Occipital lobe (tissue), 2 donors: Measurements from ENCODE around the gene WDR89. TPM values are rescaled to one million over a fixed set of nuclear protein-coding genes. Genes with fewer than 3 reads are reported as not detected.
"Not testable (repeated sequence)": the region's sequence is repeated elsewhere in the genome, so short reads cannot be mapped to it uniquely, and the experiment has no call there.

Source experiments
- DNase-seq: peaks from one replicate; lab custom pipeline; 2025; lab: John Stamatoyannopoulos, UW
- total RNA-seq: library from RNA; depleted of rRNA; stranded (reverse); fragments of >200 nt; gene quantifications from one replicate; pipeline ENCODE4 v1.2.3, GENCODE V29; 2014

WDR89 gene, protein sequence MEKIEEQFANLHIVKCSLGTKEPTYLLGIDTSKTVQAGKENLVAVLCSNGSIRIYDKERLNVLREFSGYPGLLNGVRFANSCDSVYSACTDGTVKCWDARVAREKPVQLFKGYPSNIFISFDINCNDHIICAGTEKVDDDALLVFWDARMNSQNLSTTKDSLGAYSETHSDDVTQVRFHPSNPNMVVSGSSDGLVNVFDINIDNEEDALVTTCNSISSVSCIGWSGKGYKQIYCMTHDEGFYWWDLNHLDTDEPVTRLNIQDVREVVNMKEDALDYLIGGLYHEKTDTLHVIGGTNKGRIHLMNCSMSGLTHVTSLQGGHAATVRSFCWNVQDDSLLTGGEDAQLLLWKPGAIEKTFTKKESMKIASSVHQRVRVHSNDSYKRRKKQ
- 45.7 TPM for total RNA-seq

DNA sequence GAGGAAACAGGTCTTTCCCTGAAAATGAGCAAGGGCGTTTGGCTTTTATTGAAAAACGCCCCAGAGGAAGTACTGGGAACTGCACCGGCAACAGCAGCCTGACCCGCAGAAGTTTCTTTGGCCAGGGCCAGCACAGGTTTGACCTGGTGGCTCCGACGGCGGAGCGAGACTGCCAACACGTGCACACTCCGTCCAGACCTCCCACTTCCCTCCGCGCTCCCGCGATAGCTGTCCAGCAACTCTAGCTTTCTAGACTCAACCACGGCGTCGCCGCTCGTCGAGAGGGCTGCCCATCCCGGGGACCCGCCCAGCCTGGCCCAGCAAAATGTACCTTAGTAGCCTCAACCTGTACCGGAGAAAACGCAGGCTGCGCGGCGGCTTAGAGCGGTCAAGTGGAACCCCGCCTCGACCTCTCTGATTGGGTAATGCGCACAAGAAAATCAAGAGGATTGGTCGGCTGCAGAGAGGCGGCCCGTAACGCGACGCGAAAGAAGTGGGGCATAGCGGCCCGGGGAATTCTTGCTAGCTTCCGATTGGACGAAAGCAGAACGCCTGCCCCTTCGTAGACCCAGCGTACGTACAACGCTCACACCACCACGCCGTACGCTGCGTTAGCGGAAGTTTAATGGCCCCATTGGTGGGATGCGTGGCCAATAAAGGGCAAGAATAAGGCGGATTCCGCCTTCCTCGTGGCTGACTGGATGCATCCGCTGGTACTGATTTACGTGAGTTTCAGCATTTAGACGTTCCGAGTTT lies at the start of gene WDR89:
TSS of gene WDR89 (minus strand) at position 399 of the 756 bp plus-strand sequence. CDS start 41,929 bp downstream, outside the sequence.
- peak; percentile 97 for DNase-seq

DNA sequence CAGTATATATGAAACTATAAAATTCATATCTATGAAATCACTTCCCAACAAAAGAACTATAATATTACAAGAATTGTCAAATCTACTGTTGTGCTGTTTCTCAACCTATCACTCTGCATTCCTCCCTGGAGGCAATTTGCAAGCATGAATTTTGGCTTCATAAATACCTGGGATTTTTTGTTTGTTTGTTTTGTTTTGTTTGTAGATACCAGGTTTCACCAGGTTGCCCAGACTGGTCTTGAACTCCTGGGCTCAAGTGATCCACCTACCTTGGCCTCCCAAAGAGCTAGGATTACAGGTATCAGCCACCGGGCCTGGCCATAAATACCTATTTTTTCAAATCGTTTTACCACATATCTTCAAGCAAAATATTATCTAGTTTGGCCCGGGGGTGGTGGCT lies 47.5 kb upstream of the WDR89 start:
- DNase-seq: no peak

DNA sequence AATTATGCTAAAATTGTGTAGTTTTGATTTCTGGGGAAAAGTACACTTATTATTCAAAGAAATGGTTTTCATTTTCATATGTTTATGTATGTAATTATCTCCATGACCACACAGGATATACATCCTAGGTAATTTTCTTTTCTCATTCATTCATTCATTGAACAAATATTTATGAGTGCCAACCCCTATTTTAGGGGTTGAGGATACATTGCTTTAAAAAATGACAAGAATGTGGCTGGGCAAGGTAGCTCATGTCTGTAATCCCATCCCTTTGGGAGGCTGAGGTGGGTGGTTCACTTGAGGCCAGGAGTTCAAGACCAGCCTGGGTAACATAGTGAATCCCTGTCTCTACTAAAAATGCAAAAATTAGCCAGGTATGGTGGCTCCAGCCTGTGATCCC lies 45.3 kb upstream of the WDR89 start:
- no peak for DNase-seq

DNA sequence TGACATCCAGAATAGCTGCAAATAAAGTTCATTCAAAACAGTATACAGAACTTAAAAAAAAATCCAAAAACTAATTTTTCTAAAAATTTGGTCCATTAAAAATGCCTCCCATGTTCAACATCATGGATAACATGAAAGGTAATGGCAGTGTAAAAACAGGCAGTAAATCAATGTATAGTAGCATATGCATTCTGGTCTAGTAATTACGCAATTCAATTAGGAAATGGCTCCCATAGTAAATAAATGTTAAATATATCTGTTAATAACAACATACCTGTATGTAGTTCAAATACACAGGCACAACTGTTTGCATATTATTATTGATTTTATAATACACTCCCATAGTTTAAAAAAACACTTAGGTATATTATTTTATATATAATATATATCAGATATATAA lies 43.7 kb upstream of the WDR89 start:
- no peak for DNase-seq

DNA sequence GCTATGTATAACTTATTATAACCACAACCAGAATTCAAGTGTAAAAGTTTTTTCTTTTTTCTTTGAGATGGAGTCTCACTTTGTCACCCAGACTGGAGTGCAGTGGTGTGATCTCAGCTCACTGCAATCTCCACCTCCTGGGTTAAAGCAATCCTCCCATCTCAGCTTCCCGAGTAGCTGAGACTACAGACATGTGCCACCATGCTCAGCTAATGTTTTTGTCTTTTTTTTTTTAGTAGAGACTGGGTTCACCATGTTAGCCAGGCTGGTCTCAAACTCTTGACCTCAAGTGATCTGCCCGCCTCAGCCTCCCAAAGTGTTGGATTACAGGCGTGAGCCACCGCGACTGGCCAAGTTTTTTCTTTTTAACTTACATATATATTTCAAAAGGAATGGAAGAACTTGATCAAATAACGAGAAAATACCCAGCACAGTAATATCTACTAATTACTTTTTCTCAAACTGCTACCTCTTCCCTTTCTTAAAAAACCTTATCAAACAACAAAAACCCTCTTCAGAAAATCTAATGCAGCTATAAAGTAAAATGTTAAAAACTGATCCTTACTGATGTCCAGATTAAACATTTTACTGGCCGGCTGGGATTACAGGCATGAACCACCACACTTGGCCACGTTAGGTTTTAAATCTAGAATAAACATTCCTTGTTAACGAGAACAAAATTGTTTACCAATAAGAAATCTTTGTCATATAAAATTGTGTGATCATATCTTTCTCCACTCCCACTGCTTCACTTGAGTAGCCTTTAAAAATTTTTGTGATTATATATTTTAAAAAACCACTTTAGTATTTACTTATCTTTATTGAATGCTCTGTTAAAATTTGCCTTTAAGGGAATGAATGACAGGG lies 41.3 kb upstream of the WDR89 start:
- no peak for DNase-seq

DNA sequence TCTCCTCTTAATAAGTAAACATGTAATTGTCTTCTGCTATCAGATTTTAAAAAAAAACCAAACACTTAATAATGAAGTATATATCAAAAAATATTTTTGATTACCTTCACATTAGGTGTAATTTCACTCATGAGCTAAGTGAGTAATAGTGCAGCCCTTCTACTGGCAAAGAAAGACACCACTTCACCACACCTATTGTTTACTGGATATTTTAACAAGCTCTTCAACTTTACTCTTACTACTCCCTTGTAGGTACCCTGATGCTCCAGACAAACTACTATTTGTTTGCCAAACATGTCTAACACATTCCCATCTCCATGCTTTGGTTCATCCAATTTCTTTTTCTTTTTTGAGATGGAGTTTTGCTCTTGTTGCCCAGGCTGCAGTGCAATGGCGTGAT lies 36.9 kb upstream of the WDR89 start:
- no peak for DNase-seq

DNA sequence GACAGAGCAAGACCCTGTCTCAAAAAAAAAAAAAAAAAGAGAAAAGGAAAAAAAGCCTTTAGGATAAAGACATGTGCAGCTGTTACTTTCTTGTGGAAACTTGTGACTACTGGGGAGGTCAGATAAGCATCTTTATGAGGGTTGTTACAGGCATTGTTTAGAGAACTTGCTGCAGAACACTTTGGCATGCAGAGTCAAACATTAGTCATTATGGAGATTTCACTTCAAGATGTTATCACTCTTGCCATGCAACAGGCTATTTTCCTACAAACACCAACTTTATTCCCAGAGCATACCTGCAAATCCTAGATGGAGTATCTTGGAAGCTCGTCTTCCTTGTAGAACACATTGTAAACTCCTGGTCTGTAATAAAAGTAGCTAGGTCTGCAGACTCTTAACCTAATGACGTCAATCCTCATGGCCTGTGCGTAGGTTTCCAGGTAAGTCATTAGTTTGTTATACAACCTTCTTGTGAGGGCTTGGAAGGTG lies 36.3 kb upstream of the WDR89 start:
- no peak for DNase-seq

DNA sequence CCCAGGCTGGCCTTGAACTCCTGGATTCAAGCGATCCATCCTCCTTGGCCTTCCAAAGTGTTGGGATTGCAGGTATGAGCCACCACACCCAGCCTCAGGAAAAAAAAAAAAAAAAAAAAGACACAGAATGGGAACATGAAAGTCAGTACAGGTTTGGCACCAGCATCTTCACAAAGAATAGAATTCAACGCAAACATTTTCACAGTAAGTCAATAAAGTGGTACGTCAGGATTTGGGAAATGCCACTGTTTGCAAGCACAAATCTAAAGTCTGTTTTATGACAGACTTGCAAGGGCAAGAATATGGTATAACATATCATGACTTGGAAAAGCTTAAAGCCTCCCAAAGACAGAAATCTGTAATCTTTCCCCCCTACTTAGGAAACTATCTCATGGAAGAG lies 34.9 kb upstream of the WDR89 start:
- DNase-seq: no peak

DNA sequence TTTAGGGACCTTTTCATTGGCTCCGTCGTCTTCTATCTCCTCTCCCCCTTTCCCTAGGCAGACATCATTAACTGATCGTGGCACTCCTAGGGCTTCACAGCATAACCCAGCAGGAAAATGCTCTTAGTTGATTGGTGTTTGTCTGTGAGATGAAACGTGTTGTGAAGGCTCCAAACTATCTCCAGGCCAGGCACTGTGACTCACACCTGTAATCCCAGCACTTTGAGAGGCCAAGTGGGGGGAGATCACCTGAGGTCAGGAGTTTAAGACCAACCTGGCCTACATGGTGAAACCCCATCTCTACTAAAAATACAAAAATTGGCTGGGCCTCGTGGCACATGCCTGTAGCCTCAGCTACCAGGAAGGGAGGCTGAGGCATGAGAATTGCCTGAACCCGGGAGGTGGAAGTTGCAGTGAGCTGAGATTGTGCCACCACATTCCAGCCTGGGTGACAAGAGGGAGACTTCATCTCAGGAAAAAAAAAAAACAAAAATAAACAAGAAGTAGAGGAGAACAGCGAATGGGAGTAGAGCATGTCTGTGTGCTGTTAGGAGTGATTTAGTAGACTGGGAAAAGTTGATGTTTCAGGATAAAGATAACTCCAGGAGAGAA lies 32.3 kb upstream of the WDR89 start:
- no peak for DNase-seq

DNA sequence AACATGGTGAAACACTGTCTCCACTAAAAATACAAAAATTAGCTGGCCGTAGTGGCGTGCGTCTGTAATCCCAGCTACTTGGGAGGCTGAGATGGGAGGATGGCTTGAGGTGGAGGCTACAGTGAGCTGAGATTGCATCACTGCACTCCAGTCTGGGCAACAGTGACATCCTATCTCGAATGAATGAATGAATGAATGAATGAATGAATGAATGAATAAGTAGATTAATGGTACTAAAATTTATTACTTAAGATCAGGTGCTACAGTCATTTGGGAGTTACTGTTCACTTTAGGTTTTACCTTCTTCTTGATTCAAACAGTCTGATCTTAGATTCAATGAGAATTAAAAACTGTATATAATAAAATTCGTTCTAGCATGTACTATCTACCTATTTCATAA lies 31.6 kb upstream of the WDR89 start:
- DNase-seq: no peak

DNA sequence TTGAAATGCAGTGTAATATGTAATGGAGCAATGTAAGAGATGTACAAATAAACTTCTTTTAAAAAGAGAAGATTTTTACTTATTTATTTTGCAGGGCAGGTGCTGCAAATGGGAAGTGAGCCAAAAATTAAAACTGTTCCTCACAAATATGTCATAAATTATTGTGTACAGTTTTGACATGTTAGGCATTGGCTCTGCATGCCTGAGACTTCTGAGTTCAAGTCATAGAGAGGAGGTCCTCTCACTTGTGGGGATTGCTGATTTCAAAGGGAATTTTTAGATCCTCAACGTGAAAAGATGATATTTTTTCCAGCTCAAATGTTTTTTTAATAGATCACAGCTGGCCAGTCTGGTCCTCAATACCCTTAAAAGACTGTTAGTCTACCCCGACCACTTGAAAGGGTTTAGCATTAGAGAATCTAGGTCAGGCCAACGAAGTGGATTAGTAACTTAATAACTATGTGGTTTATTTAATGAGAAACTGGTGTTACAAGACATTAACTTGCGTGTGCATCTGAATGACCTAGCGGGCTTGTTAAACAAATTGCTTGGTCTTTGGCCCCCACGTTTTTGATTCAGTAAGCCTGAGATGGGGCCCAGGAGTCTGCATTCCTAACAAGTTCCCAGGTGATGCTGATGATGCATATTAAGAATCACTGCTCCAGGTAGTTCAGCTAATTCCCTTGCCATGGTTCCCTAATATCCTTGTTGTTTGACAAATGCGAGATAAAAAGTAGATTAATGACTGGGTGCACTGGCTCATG lies 30.9 kb upstream of the WDR89 start:
- DNase-seq: no peak

DNA sequence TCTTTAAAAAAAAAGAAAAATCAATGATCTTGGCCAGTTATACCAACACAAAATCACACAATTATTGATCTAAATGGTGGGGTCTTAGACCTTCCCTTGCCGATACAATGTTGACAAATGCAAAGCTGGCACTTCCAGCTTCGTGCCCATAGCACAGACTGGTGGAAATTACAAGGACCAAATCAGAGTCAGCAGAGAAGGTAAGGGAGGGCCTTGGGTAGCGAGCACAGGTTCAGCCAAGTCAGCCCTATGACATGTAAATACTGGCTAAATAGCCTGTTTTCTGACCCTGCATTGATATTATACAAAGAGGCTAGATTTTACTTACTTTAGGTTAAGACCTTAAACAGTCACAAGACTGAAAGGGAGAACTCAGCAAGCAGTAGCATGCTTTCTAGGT lies 30.3 kb upstream of the WDR89 start:
- no peak for DNase-seq

DNA sequence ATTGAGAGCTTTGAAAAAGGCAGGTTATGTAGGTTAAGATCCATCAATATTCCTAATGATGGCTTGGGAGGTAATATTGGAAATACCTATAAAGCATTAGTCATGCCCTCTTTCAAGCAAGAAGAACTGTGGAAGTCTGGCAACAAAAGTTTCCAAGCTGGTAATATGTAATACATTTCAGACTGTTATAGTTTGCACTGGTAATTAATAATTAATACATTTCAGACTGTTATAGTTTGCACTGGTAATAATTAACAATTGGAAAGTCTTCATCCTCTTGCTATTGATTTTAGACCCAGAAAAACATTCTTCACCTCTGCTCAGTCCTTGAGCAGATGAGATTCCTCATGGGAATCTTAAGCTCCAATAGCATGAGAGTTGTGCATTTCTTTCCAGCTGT lies 29.0 kb upstream of the WDR89 start:
- DNase-seq: no peak

DNA sequence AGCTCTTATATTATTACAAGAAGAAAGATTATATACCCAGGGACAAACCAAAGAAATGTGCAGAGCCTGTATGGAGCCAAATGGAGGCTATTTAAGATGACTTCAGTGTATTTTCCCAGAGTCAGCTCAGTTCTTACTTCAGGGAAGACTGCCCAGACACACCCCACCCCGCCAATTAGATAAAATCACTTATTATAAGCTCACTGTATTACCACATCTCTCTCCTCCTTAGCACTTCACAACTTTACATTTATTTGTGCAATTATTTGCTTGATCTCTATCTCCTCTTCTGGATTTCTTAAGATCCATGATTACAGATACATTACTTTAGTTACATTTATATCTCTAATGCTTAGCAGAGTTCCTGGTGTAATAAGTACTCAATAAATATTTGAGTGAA lies 24.7 kb upstream of the WDR89 start:
- DNase-seq: no peak

DNA sequence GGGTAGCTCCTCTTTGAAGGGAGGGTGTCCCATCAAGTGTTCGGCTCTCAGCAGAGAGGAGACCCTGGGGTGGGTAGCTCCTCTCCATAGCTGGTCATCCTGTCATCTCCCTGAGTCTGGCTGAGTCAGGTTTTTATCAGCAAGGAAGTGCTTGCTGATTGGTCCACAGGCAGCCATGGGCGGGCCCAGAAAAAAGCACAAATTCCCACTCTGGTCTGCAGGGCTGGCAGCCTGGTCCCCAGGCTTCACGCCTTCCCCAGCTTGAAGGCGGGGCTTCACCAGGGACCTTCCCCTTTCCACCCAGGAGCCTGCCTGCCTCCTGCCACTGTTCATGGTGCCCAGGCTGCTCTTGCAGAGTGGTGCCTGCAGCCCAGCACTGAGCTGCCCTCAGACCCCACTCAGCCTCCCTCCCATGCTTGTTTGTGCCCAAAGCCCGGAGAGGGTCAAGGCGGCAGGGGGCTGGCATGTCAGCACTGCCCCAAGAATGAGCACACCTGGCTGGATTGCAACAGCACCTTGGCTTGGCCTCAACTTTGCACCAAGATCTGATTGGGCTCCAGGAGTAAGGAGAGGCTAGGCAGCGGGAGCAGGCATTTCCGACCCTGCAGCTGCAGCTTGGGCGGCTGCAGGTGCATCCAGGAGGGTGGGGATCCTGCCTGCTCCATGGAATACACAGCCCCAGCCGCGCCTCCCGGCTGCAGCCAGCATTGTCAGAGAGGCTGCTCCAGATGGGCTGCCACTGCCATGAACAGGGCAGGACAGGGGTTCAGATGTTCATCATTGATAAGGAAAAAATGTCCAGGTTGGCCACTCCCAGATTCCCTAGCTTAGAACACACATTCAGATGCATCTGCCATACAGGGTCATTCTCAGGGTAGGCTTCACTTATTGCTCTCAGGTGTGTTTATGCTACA lies 22.0 kb upstream of the WDR89 start:
- no peak for DNase-seq

DNA sequence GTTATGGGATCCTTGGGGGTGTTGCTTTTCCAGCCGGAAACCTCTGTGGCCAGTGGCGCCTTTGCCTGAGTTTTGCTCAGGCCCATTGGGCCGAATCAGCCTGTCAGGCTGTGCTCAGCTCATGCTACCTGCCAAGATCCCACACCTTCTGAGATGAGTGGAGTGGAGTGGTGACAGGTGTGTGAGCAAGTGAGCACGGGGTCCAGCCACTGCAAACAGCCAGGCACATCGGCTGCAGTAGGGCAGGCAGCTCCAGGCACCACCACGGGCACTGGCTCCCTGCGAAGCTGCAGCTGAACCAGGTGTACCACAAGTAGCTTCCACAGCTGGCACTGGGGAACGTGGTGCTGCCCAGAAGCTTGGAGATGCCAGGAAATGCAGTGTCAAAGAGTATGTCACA lies 21.1 kb upstream of the WDR89 start:
- no peak for DNase-seq

DNA sequence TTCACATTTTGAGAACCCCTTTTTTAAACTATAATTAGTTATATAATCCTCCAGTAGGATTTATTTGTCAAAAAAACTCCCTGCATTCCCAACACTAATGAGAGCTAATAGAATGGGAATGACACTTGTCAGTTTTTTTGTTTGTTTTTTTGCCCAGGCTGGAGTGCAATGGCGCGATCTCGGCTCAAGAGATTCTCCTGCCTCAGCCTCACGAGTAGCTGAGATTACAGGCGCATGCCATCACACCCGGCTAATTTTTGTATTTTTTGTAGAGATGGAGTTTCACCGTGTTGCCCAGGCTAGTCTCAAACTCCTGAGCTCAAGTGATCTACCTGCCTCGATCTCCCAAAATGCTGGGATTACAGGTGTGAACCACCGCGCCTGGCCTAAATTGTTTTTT lies 20.2 kb upstream of the WDR89 start:
- not testable (repeated sequence) for DNase-seq

DNA sequence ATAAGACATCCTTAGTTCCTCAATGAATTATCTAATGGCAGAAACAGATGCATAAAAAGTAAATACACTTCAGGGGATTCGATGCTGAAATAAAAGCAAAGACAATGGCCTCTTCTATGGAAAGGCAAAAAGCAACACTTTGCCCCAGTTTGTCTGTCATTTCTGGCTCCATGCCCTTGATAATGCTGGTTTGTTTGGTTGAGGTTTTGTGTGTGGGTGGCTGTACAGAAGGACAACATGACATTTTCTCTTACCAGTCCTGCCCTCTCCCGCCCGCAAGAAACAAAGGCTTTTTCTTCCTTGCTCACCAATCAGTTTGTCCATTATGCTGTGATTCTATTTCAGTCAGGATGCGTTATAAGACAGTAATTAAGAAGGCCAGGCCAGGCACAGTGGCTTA lies 18.1 kb upstream of the WDR89 start:
- DNase-seq: peak; percentile 32

DNA sequence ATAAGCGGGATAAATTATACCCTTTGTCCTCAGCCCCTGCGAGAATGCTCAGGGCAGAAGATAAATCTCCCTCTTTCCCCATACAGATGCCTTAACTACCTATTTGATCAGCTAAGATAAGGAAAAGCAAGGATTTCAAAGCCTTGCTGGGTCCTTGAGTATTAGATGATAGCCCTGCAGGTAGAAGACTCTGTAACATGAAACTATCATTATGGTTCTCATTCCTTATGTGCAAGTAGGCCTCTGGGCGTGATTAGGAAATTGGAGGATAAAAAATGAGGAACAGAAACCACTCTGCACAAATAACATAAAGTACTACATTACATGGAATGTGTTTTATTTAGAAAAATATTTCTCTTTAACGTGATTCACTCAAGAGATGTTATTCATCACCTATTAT lies 14.5 kb upstream of the WDR89 start:
- DNase-seq: no peak

DNA sequence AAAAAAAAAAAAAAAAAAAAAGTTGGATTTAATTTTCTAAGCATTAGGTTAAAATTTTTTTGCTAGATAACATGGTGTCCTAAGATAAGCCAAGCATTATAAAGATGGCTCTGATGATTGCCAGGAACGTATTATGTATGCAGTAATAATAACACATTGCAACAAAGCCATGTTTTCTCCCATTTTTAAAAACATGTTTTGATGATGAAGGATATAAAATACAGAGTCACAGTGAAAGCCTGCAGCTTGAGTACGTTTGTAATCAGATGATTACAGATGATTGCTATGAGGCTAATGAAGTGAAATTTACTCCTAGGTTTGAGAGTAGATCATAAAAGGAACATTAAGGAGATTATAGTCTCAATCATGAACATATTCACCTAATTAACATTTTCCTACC lies 13.3 kb upstream of the WDR89 start:
- DNase-seq: no peak
